ENCODE results near the gene MLLT6.

- no peak for TF ChIP-seq CTCF (IDR thresholded peaks at IDR 0.05; ENCODE audit: insufficient read depth, low read length, poor library complexity, severe bottlenecking)
- no peak for TF ChIP-seq EZH2phosphoT487 (conservative IDR thresholded peaks at IDR 0.05; ENCODE audit: low read length)
Observed at GRCh38 chr17:38738686-38739085, 33.6 kb downstream of the MLLT6 start.

All from SU-DHL-6 (cell line).